ENCODE measurements around the gene PPM1L. TPM values are rescaled to one million over a fixed set of nuclear protein-coding genes. Genes with fewer than 3 reads are reported as not detected.

The PPM1L gene
- total and polyA plus RNA-seq, 2 of the 13 experiments (the other 11 are each of a cell fraction or from before 2014, with no cell fraction given) = 0.22 to 1.4 TPM

- TF ChIP-seq ZNF512B (CRISPR knock-in tag; IDR thresholded peaks at IDR 0.05; ENCODE audit: borderline replicate concordance) (no peak), ZFP91 (CRISPR knock-in tag; IDR thresholded peaks at IDR 0.05; ENCODE audit: borderline replicate concordance) (no peak), MAX (IDR thresholded peaks at IDR 0.05) (no peak), ZNF83 (CRISPR knock-in tag; IDR thresholded peaks at IDR 0.05; ENCODE audit: borderline replicate concordance) (no peak), ZNF33B (CRISPR knock-in tag; IDR thresholded peaks at IDR 0.05) (no peak), MTF1 (CRISPR knock-in tag; IDR thresholded peaks at IDR 0.05) (no peak), ZNF382 (CRISPR knock-in tag; IDR thresholded peaks at IDR 0.05; ENCODE audit: borderline replicate concordance) (no peak)
These were observed 7.0 kb downstream of the PPM1L start (continued) for GRCh38 chr3:160763073-160763472.

GRCh38 chr3:160765211-160765610, 9.2 kb downstream of the PPM1L start:
- H3K4me3 ChIP-seq (replicated peaks in 1 of 3; ENCODE audit: insufficient read depth in 1 of 3, low read depth in 2 of 3, low read length in 3 of 3) = no peak overlapping the region
- DNase-seq (ENCODE audit: low spot score) (no peak), FAIRE-seq (no peak), ATAC-seq (no peak)
- no peaks in the 10 kb centered on the region for H4K20me1 ChIP-seq (ENCODE audit: insufficient read depth, low read length)
- H3K9me3 ChIP-seq (ENCODE audit: low read length) = no peaks in the 10 kb centered on the region
- no peaks in the 10 kb centered on the region for H3K36me3 ChIP-seq (replicated peaks in 1 of 2; ENCODE audit: control insufficient read depth in 1 of 2, insufficient read depth in 2 of 2, low read length in 2 of 2)
- ChIA-PET POLR2A (no interaction called here), CTCF (ENCODE audit: low intra/inter-chr PET ratio, low total read pairs) (no interaction called here)
- H3K9ac ChIP-seq (ENCODE audit: insufficient read depth, low read depth, low read length) = no peak overlapping the region
- in situ Hi-C loops (cut with HindIII; ENCODE audit: extremely low pct_ligation_motif_present, low pct_unique_long_range_greater_than_20kb) = no loop called here
- no peak overlapping the region for H3K4me2 ChIP-seq (ENCODE audit: low read depth, low read length)
- intact Hi-C loops (cut with micrococcal nuclease; ENCODE audit: unreplicated experiment) = no loop called here
- H3K79me2 ChIP-seq (ENCODE audit: insufficient read depth, low read length) = no peaks in the 10 kb centered on the region
- BruUV-seq (replicated peaks) = no TSS peak
- 0% methylated on average over 1 of the region's 1 CpG for WGBS (ENCODE audit: low lambda C conversion rate)
- H3K27ac ChIP-seq (ENCODE audit: extremely low read length, insufficient read depth, low read length) = no peak overlapping the region
- H3K4me1 ChIP-seq (ENCODE audit: insufficient read depth, low read length) = no peaks in the 10 kb centered on the region
- no peak overlapping the region for H2AFZ ChIP-seq (ENCODE audit: low read length)
- H3K27me3 ChIP-seq (ENCODE audit: control insufficient read depth in 1 of 2, insufficient read depth in 2 of 2, low read length in 2 of 2) = no peaks in the 10 kb centered on the region
- TF ChIP-seq THYN1 (CRISPR knock-in tag; IDR thresholded peaks at IDR 0.05; ENCODE audit: borderline replicate concordance, low read depth) = no peak
- TF ChIP-seq ZNF276 (CRISPR knock-in tag; IDR thresholded peaks at IDR 0.05; ENCODE audit: low read depth) = no peak
- TF ChIP-seq TEAD3 (CRISPR knock-in tag; optimal IDR thresholded peaks at IDR 0.05; ENCODE audit: borderline replicate concordance) = no peak
- no peak for TF ChIP-seq AHDC1 (CRISPR knock-in tag; IDR thresholded peaks at IDR 0.05; ENCODE audit: borderline replicate concordance)

Data from HepG2 (cell line).